Measurements from ENCODE around the gene ACP4.

ACP4 gene

GRCh38 chr19:50844296-50844935 lies 54.2 kb downstream of the ACP4 start:
- Histone ChIP-seq H3K9ac (ENCODE audit: low read depth, low read length) (no peak overlapping the region), H3K36me3 (ENCODE audit: insufficient read depth, low read length) (no peaks in the 10 kb centered on the region), H3K9me3 (ENCODE audit: control insufficient read depth, insufficient read depth, low read length) (no peaks in the 10 kb centered on the region; the same call in 1 of the 2 replicates), H3K4me1 (ENCODE audit: insufficient read depth, low read length) (peaks cover 6% of the 10 kb centered on the region; the same call in 1 of the 2 replicates)
